GM19328 (cell line): ENCODE measurements around the gene RTN4IP1.
A peak's percentile ranks its signal among the peaks of the same experiment; 100 is the strongest.

Experiments used
- ATAC-seq: cut with Tn5 transposase; IDR thresholded peaks from one replicate; pipeline ENCODE4 v1.9.1; 2021; ENCODE audit warnings: mild to moderate bottlenecking, moderate library complexity; ENCODE audit not compliant: unreplicated experiment

RTN4IP1 gene

GRCh38 chr6:106525107-106525881, 104.0 kb downstream of the RTN4IP1 start:
- ATAC-seq: peak; percentile 37

DNA sequence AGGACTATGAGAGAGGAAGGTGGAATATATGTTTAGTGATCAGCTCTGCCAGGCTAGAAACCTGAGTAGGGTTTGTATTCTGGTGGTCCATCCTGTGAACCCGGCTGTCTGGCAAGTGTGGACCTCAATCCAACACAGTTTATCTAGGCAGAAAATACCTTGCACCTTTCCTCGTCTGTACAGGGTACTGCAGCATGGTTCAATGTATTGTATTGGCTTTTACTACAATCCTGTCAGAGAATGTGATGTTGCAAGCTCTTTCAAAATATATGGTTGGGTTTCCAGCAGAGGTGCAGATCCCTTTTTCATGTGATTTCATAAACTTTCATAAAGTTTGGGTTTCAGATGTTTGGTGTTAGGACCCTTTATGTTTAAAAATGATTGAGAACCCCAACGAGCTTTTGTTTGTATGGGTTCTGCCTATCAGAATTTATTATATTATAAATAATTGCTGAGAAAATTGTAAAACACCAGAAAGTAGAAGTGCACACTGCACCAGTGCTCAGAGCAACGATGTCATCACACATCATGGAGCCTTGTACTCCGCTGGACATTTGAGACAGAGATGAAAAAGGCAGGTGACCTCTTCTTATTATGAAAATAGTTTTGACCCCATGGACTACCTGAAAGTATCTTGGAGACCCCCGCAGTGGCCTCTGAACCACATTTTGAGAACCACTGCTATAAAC, 106.6 kb downstream of the RTN4IP1 start:
- ATAC-seq: no peak
